Testis (tissue), 3 donors: ENCODE data around the gene DPP6. TPM values are rescaled to one million over a fixed set of nuclear protein-coding genes. Genes with fewer than 3 reads are reported as not detected.

ENCODE experiments used
- DNase-seq: peaks from one replicate; pipeline ENCODE4 v3.0.0-alpha.2; 2019
- H3K27ac ChIP-seq, 2 donors: fragments of 200-600 bp; sonication (generic); one replicate each; pipeline ENCODE4 v1.5.1; 2019
- H3K27me3 ChIP-seq: fragments of 200-600 bp; sonication (generic); one replicate; pipeline ENCODE4 v1.5.1; 2019
- H3K36me3 ChIP-seq: fragments of 200-600 bp; sonication (generic); one replicate; pipeline ENCODE4 v1.5.1; 2017; ENCODE audit warnings: low read depth; ENCODE audit errors: missing control alignments
- H3K4me1 ChIP-seq: fragments of 200-600 bp; sonication (generic); one replicate; pipeline ENCODE4 v1.5.1; 2019
- H3K4me3 ChIP-seq, 2 donors: fragments of 200-600 bp; sonication (generic); one replicate each; pipeline ENCODE4 v1.5.1; 2017 to 2019
- H3K9me3 ChIP-seq: fragments of 200-600 bp; sonication (generic); one replicate; pipeline ENCODE4 v1.5.1; 2017
- CTCF ChIP-seq, 3 experiments: fragments of 450-650 bp in 2 of 3; fragments of 200-600 bp in 1 of 3; sonication (generic) in 1 of 3; IDR thresholded peaks; one replicate each; pipeline ENCODE4 v1.5.1; 2016 to 2019; ENCODE audit warnings: antibody characterized with exemption in 3 of 3, mild to moderate bottlenecking in 2 of 3, moderate library complexity in 1 of 3
- POLR2A ChIP-seq: fragments of 450-650 bp; IDR thresholded peaks from one replicate; pipeline ENCODE4 v1.6.1; 2017; ENCODE audit warnings: antibody characterized with exemption, mild to moderate bottlenecking, moderate library complexity
- WGBS, 2 donors: methylation state at CpG; one replicate each; pipeline ENCODE4 v1.1.5; 2018; 5-methylcytosine and 5-hydroxymethylcytosine counted together
- intact Hi-C: fragments of 100-400 bp; cut with DNase I; formaldehyde crosslinking; loops from one replicate; pipeline ENCODE4 v1.15.1; 2023; ENCODE audit warnings: low total_unique reads
- polyA plus RNA-seq: library from polyadenylated mRNA; stranded (reverse); fragments of 350-450 nt; fragmentation: Illumina TruSeq; extraction: RNeasy Lipid Tissue Mini Kit (QIAGEN cat#74804); gene quantifications from one replicate; pipeline ENCODE4 v1.2.3, GENCODE V29; 2014; ENCODE audit warnings: low read depth, low replicate concordance; ENCODE audit not compliant: insufficient read depth
- total RNA-seq, 2 donors: library from RNA; depleted of rRNA; stranded (reverse); fragments of >200 nt; gene quantifications; one replicate each; pipeline ENCODE4 v1.2.3, GENCODE V29; 2016

The DPP6 gene
- total and polyA plus RNA-seq, 3 donors from 2014 or later, result 26.0 to 78.3 (median 52.8) TPM

GRCh38 chr7:154343778-154344412 lies 291.7 kb downstream of the DPP6 start:
- H3K9me3 ChIP-seq, result no peaks in the 10 kb centered on the region
- H3K27me3 ChIP-seq, result no peaks in the 10 kb centered on the region
- no peaks in the 10 kb centered on the region for H3K4me1 ChIP-seq
- 85 to 86% methylated on average over 14 of the region's 14 CpGs for WGBS, 2 donors
- no peak overlapping the region for H3K27ac ChIP-seq
- intact Hi-C loops, result no loop called here
- TF ChIP-seq CTCF (IDR thresholded peaks at IDR 0.05), result no peak
- no peak for TF ChIP-seq POLR2A
- H3K4me3 ChIP-seq, result no peak overlapping the region
- no peak for DNase-seq
- H3K36me3 ChIP-seq, result no peaks in the 10 kb centered on the region

- no peak for DNase-seq
- no peaks in the 10 kb centered on the region for H3K27me3 ChIP-seq
- no peaks in the 10 kb centered on the region for H3K36me3 ChIP-seq
- no peaks in the 10 kb centered on the region for H3K4me1 ChIP-seq
- TF ChIP-seq POLR2A, result no peak
- no peak for TF ChIP-seq CTCF (IDR thresholded peaks at IDR 0.05)
- whole genome bisulfite sequencing, 2 donors, result 82 to 93% methylated on average over 5 of the region's 5 CpGs
- intact Hi-C loops, result no loop called here
- H3K27ac ChIP-seq, result no peak overlapping the region
- H3K9me3 ChIP-seq, result no peaks in the 10 kb centered on the region
- H3K4me3 ChIP-seq, result no peak overlapping the region
Measured at GRCh38 chr7:154345093-154345492, 292.9 kb downstream of the DPP6 start.

- Histone ChIP-seq H3K27ac (no peak overlapping the region), H3K27me3 (no peaks in the 10 kb centered on the region), H3K4me1 (no peaks in the 10 kb centered on the region), H3K36me3 (no peaks in the 10 kb centered on the region), H3K9me3 (no peaks in the 10 kb centered on the region), H3K4me3 (no peak overlapping the region)
- 64 to 67% methylated on average over 3 of the region's 3 CpGs for WGBS, 2 donors
- TF ChIP-seq CTCF (IDR thresholded peaks at IDR 0.05) (no peak), POLR2A (no peak)
- intact Hi-C loops, result no loop called here
- DNase-seq, result no peak
Measured at GRCh38 chr7:154347700-154348266, 295.6 kb downstream of the DPP6 start.

- intact Hi-C loops, result no loop called here
- Histone ChIP-seq H3K4me1 (no peaks in the 10 kb centered on the region), H3K36me3 (no peaks in the 10 kb centered on the region), H3K27me3 (no peaks in the 10 kb centered on the region), H3K9me3 (no peaks in the 10 kb centered on the region), H3K4me3 (no peak overlapping the region), H3K27ac (no peak overlapping the region)
- TF ChIP-seq CTCF (IDR thresholded peaks at IDR 0.05) (no peak), POLR2A (no peak)
- 90 to 91% methylated on average over 6 of the region's 6 CpGs for WGBS, 2 donors
- no peak for DNase-seq
Measured at GRCh38 chr7:154350892-154351291, 298.7 kb downstream of the DPP6 start.

- DNase-seq, result no peak
- Histone ChIP-seq H3K4me3 (no peak overlapping the region), H3K27me3 (no peaks in the 10 kb centered on the region), H3K27ac (no peak overlapping the region), H3K9me3 (no peaks in the 10 kb centered on the region), H3K36me3 (no peaks in the 10 kb centered on the region), H3K4me1 (no peaks in the 10 kb centered on the region)
- intact Hi-C loops, result no loop called here
- TF ChIP-seq POLR2A (no peak), CTCF (IDR thresholded peaks at IDR 0.05) (no peak)
- WGBS, 2 donors, result 33 to 48% methylated on average over 5 of the region's 5 CpGs
Measured at GRCh38 chr7:154353355-154353767, 301.2 kb downstream of the DPP6 start.
